Esophagus squamous epithelium (tissue), 4 donors: Measurements from ENCODE around the gene NTN3.

Experiments
- POLR2A ChIP-seq, 4 donors: fragments of 450-650 bp; IDR thresholded peaks; one replicate each; pipeline ENCODE4 v1.6.1; 2017; ENCODE audit warnings: antibody characterized with exemption in 4 of 4, mild to moderate bottlenecking in 4 of 4, moderate library complexity in 3 of 4
- TF ChIP-seq, protein P1 (sequence below), 6 experiments: fragments of 450-650 bp in 4 of 6; fragments of 200-600 bp in 2 of 6; sonication (generic) in 2 of 6; IDR thresholded peaks; one replicate each; pipeline ENCODE4 v1.5.1; 2016 to 2019; ENCODE audit warnings: antibody characterized with exemption in 6 of 6, mild to moderate bottlenecking in 4 of 6, moderate library complexity in 4 of 6

DNA sequence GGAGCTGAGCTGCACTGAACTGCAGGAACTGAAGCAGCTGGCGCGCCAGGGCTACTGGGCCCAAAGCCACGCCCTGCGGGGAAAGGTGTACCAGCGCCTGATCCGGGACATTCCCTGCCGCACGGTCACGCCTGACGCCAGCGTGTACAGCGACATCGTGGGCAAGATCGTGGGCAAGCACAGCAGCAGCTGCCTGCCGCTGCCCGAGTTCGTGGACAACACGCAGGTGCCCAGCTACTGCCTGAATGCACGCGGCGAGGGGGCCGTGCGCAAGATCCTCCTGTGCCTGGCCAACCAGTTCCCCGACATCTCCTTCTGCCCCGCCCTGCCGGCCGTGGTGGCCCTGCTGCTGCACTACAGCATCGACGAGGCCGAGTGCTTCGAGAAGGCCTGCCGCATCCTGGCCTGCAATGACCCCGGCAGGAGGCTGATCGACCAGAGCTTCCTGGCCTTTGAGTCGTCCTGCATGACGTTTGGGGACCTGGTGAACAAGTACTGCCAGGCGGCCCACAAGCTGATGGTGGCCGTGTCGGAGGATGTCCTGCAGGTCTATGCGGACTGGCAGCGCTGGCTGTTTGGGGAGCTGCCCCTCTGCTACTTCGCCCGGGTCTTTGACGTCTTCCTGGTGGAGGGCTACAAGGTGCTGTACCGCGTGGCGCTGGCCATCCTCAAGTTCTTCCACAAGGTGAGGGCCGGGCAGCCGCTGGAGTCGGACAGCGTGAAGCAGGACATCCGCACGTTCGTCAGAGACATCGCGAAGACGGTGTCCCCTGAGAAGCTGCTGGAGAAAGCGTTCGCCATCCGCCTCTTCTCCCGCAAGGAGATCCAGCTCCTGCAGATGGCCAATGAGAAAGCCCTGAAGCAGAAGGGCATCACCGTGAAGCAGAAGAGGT lies 25.4 kb downstream of the NTN3 start:
- TF ChIP-seq, protein P1, sequence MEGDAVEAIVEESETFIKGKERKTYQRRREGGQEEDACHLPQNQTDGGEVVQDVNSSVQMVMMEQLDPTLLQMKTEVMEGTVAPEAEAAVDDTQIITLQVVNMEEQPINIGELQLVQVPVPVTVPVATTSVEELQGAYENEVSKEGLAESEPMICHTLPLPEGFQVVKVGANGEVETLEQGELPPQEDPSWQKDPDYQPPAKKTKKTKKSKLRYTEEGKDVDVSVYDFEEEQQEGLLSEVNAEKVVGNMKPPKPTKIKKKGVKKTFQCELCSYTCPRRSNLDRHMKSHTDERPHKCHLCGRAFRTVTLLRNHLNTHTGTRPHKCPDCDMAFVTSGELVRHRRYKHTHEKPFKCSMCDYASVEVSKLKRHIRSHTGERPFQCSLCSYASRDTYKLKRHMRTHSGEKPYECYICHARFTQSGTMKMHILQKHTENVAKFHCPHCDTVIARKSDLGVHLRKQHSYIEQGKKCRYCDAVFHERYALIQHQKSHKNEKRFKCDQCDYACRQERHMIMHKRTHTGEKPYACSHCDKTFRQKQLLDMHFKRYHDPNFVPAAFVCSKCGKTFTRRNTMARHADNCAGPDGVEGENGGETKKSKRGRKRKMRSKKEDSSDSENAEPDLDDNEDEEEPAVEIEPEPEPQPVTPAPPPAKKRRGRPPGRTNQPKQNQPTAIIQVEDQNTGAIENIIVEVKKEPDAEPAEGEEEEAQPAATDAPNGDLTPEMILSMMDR (IDR thresholded peaks at IDR 0.05), result no peak
- TF ChIP-seq POLR2A (IDR thresholded peaks at IDR 0.05), result no peak
